Activated CD4-positive, alpha-beta T cell treated with anti-CD3 and anti-CD28 coated beads, Interleukin-2, Interleukin-6, amounts not matched to agents 100 ng/mL and 50 ng/mL, durations not matched to agents 16 hours and 8 hours (primary cell): ENCODE data around the gene MUC3A.

Source experiments
- DNase-seq: peaks from one replicate; pipeline ENCODE4 v3.0.0-alpha.2; 2020

Gene MUC3A

GRCh38 chr7:100946111-100946510, 3.2 kb upstream of the MUC3A start:
- no peak for DNase-seq

- no peak for DNase-seq
Measured at GRCh38 chr7:100946766-100947365, 2.5 kb upstream of the MUC3A start.

- no peak for DNase-seq
Measured at GRCh38 chr7:100947792-100948191, 1.5 kb upstream of the MUC3A start.

GRCh38 chr7:100949933-100950443, 654 bp downstream of the MUC3A start:
- no peak for DNase-seq

GRCh38 chr7:100951172-100951571, 1.8 kb downstream of the MUC3A start:
- no peak for DNase-seq

GRCh38 chr7:100951888-100952560, 2.7 kb downstream of the MUC3A start:
- DNase-seq = no peak

- no peak for DNase-seq
Measured at GRCh38 chr7:100952641-100953040, 3.3 kb downstream of the MUC3A start.

GRCh38 chr7:100957832-100958421, 8.6 kb downstream of the MUC3A start:
- no peak for DNase-seq

- no peak for DNase-seq
Measured at GRCh38 chr7:100959894-100960293, 10.6 kb downstream of the MUC3A start.

GRCh38 chr7:100962537-100962936, 13.2 kb downstream of the MUC3A start:
- no peak for DNase-seq

- no peak for DNase-seq
Measured at GRCh38 chr7:100963386-100963785, 14.1 kb downstream of the MUC3A start.

GRCh38 chr7:100963874-100964273, 14.5 kb downstream of the MUC3A start:
- DNase-seq = no peak

- DNase-seq = no peak
Measured at GRCh38 chr7:100964630-100965029, 15.3 kb downstream of the MUC3A start.

- DNase-seq = no peak
Measured at GRCh38 chr7:100965045-100965722, 15.8 kb downstream of the MUC3A start.

GRCh38 chr7:100965723-100966541, 16.6 kb downstream of the MUC3A start:
- peak; percentile 85 for DNase-seq

- no peak for DNase-seq
Measured at GRCh38 chr7:100966542-100967291, 17.4 kb downstream of the MUC3A start.

- DNase-seq = no peak
Measured at GRCh38 chr7:100967292-100967863, 18.0 kb downstream of the MUC3A start.

- no peak for DNase-seq
Measured at GRCh38 chr7:100968031-100968430, 18.7 kb downstream of the MUC3A start.

- DNase-seq = no peak
Measured at GRCh38 chr7:100968650-100969049, 19.3 kb downstream of the MUC3A start.

GRCh38 chr7:100969066-100969615, 19.8 kb downstream of the MUC3A start, which contains the start of gene MUC12:
Gene MUC12, plus strand, starts transcription at chr7:100969565. Its CDS starts 58 bp downstream, at chr7:100969623.
- DNase-seq = no peak
